22Rv1 (cell line): ENCODE results near the gene COL4A1.

Experiments used
- H3K27ac ChIP-seq: fragments of 450-650 bp; 2 replicates; pipeline ENCODE4 v1.5.1; 2017
- ZFX ChIP-seq: fragments of 450-650 bp; IDR thresholded peaks from 2 replicates; pipeline ENCODE4 v1.6.1; 2017; ENCODE audit warnings: antibody characterized with exemption, borderline replicate concordance
- TF ChIP-seq, protein P1 (sequence below): fragments of 450-650 bp; IDR thresholded peaks from 2 replicates; pipeline ENCODE4 v1.5.1; 2017; ENCODE audit warnings: mild to moderate bottlenecking

COL4A1 gene

DNA sequence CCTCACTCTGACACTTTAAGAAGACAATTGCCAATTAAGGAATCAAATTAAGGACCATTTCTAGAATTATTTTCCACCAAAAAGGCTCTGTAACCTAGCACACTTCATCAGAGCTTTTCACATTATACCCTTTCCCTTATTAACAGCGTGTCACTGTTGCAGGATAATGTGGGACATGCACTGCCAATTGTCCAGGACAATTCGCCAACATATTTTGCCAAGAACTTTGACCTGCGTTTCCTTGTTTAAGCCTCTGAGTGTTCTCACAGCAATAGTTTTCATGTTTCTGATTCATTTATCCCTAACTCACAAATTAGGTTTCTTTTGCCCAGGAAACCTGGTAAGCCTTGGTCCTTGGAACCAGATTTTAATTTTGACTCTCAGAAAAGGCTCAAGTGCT, 13.3 kb downstream of the COL4A1 start:
- no peak overlapping the region for H3K27ac ChIP-seq
- TF ChIP-seq ZFX, result no peak
- TF ChIP-seq, protein P1, sequence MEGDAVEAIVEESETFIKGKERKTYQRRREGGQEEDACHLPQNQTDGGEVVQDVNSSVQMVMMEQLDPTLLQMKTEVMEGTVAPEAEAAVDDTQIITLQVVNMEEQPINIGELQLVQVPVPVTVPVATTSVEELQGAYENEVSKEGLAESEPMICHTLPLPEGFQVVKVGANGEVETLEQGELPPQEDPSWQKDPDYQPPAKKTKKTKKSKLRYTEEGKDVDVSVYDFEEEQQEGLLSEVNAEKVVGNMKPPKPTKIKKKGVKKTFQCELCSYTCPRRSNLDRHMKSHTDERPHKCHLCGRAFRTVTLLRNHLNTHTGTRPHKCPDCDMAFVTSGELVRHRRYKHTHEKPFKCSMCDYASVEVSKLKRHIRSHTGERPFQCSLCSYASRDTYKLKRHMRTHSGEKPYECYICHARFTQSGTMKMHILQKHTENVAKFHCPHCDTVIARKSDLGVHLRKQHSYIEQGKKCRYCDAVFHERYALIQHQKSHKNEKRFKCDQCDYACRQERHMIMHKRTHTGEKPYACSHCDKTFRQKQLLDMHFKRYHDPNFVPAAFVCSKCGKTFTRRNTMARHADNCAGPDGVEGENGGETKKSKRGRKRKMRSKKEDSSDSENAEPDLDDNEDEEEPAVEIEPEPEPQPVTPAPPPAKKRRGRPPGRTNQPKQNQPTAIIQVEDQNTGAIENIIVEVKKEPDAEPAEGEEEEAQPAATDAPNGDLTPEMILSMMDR, result no peak

- H3K27ac ChIP-seq, result no peak overlapping the region
- TF ChIP-seq, protein P1, result no peak
Observed at GRCh38 chr13:110293037-110293436, 13.9 kb downstream of the COL4A1 start.

DNA sequence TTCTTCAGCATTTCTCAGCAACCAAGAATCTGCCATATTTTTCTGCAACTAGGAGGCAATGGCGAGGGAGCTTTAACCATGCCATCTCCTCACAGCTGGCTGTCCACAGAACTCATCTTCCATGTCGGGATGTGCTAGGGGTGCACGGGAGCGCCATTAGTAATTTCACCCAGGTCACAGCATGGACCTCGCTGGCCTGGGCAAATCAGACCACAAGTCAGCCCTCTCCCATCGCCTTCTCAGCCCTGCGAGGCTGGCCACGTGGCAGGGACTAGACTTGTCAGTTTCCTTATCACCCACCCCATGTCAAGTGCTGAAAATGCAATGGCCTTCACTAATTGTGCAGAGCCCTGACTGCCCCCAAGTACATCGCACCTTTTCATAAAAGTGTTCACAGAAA, 15.7 kb downstream of the COL4A1 start:
- H3K27ac ChIP-seq, result no peak overlapping the region
- TF ChIP-seq, protein P1, result no peak
- TF ChIP-seq ZFX, result no peak

- no peak overlapping the region for H3K27ac ChIP-seq
- TF ChIP-seq, protein P1, result no peak
- TF ChIP-seq ZFX, result no peak
Observed at GRCh38 chr13:110290826-110291225, 16.1 kb downstream of the COL4A1 start.

DNA sequence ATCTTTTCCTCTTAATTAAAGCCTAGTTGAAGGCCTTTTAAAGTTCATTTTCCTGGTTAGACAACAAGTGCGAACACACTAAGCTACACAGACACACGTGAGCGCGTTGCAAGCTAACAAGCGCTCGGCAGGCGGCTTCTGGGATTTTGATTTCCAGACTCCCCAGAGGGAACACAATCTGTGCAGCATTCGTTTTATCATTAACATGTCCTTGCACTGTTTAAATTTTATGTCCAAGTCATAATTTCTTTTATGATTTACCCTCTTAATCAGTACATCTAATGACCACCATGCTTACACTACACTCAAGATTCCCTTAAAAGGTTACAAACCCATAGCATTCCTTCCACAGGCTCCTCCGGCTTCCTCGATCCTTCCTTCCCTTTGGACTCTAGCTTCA, 16.8 kb downstream of the COL4A1 start:
- H3K27ac ChIP-seq, result no peak overlapping the region
- TF ChIP-seq, protein P1, result no peak
- no peak for TF ChIP-seq ZFX

DNA sequence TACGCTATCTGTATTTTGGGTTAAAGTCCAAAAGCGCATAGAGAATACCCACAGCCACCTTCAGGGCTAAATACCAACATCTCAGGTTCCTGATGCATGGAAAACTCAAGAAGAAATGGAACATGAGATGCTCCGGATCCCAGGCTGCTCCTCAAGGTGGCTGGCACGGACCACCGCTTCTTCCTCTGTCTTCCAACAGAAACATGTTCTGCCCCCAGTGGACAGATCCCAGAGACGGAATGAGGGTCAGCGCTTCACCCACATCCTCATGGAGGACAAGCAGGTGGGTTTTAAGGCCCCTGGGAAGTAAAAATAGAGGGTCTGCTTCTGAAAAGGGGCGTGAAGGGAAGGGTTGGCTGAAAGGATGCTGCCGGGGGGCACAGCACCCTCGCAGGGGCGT, 17.3 kb downstream of the COL4A1 start:
- no peak for TF ChIP-seq ZFX
- TF ChIP-seq, protein P1, result no peak
- no peak overlapping the region for H3K27ac ChIP-seq

GRCh38 chr13:110289174-110289573, 17.8 kb downstream of the COL4A1 start:
- TF ChIP-seq ZFX, result no peak
- TF ChIP-seq, protein P1, result no peak
- no peak overlapping the region for H3K27ac ChIP-seq
